ENCODE measurements around the gene SNAI3.
"Not testable (repeated sequence)": the region's sequence is repeated elsewhere in the genome, so short reads cannot be mapped to it uniquely, and the experiment has no call there.

Gene SNAI3

GRCh38 chr16:88669980-88670379 is 16.3 kb downstream of the SNAI3 start:
- no peak for DNase-seq (ENCODE audit: low spot score)

DNA sequence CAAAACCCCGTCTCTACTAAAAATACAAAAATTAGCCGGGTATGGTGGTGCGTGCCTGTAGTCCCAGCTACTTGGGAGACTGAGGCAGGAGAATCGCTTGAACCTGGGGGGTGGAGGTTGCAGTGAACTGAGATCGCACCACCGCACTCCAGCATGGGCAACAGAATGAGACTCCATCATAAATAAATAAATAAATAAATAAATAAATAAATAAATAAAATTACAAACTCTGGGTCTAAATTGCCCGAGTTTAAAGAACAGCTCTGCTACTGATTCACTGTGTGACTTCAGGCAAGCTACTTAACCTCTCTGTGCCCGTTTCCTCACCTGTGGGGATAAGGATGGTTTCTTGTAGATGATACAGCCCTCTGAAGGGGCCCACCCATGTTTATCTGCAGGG is 16.8 kb downstream of the SNAI3 start:
- DNase-seq (ENCODE audit: low spot score), result not testable (repeated sequence)

- DNase-seq (ENCODE audit: low spot score), result no peak
Observed at GRCh38 chr16:88667461-88667860, 18.8 kb downstream of the SNAI3 start.

DNA sequence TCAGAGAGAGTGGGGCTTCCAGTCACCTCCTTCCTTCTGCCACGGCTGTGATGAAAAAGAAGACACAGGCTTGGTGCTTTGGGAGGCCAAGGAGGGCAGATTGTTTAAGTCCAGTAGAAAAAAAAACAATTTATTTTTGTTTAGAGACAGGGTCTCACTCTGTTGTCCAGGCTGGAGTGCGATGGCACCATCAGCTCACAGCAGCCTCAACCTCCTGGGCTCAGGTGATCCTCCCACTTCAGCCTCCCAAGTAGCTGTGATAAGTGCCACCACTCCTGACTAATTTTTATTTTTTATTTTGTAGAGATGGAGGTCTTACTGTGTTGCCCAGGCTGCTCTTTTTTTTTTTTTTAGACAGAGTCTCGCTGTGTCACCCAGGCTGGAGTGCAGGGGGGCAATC is 20.7 kb downstream of the SNAI3 start:
- DNase-seq (ENCODE audit: low spot score), result no peak

DNA sequence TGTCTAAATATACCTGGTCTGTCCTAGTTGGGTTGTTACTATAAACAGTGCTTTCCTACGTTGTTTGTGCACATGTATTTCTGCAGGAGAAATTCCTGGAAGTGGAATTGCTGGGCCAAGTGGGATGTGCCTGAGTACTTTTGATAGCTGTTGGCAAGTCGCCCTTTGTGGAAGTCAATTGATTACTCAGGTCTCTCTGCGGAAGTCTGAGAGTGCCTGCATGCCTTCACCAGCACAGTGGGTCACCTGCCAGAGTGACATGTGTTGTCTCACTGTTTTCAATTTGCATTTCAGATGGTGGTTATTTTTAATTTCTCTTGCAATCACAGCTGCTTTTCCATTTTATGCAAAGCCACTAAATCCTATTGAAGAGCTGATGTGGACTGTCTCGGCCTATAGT is 21.2 kb downstream of the SNAI3 start:
- no peak for DNase-seq (ENCODE audit: low spot score)

GRCh38 chr16:88662843-88663606 is 23.3 kb downstream of the SNAI3 start, which contains the start of gene MVD:
Gene MVD, minus strand, starts transcription at chr16:88663091. Its CDS starts 11 bp downstream, at chr16:88663080.
- peak; percentile 100 for DNase-seq (ENCODE audit: low spot score)

DNA sequence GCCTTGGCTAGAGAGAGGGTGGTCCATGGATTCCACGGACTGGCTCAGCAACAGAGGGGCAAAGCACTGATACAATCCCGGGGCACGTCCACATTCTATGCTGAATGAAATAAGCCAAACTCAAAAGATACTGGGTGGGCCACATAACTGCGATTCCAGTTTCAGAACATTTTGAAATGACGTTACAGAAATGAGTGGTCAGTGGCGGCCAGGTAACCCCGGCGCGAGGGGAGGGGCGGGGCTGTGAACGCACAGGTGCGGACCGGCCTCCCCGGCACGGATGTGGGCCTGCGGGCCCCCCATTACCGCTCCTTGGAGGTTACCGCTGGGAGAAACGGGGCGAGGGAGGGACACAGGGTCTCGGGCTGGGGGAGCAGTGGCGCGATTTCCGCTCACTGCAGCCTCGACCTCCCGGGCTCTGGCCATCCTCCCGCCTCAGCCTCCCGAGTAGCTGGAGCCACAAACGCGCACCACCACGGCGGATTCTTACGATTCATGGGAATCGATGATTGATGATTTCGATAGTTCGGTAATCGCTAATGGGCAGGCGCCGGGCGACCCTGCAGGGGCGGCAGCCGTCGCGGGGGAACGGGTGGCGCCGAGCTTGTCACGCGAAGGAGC is 24.0 kb downstream of the SNAI3 start:
- DNase-seq (ENCODE audit: low spot score), result no peak

- DNase-seq (ENCODE audit: low spot score), result no peak
Observed at GRCh38 chr16:88661468-88661867, 24.8 kb downstream of the SNAI3 start.

- DNase-seq (ENCODE audit: low spot score), result no peak
Observed at GRCh38 chr16:88659160-88659559, 27.1 kb downstream of the SNAI3 start.

DNA sequence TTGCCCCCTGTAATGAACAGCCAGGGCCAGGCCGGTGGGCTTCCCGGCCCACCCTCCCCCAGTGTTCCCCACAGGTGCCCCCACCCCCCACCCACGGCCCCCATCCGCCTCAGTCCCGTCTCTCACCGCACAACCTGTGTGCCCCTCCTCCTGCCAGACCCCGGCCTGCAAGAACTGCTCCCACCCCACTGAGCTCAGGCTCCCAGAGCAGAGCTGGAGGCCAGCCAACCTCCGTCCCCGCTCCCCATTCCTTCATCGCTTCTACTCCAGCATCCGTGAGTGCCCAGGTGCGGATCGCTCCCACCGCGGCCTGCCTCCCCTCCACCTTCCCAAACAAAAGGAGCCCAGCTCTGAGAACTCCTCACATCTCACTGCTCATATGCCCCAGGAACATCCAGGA is 27.6 kb downstream of the SNAI3 start:
- no peak for DNase-seq (ENCODE audit: low spot score)

GRCh38 chr16:88657371-88657770 is 28.9 kb downstream of the SNAI3 start:
- no peak for DNase-seq (ENCODE audit: low spot score)

DNA sequence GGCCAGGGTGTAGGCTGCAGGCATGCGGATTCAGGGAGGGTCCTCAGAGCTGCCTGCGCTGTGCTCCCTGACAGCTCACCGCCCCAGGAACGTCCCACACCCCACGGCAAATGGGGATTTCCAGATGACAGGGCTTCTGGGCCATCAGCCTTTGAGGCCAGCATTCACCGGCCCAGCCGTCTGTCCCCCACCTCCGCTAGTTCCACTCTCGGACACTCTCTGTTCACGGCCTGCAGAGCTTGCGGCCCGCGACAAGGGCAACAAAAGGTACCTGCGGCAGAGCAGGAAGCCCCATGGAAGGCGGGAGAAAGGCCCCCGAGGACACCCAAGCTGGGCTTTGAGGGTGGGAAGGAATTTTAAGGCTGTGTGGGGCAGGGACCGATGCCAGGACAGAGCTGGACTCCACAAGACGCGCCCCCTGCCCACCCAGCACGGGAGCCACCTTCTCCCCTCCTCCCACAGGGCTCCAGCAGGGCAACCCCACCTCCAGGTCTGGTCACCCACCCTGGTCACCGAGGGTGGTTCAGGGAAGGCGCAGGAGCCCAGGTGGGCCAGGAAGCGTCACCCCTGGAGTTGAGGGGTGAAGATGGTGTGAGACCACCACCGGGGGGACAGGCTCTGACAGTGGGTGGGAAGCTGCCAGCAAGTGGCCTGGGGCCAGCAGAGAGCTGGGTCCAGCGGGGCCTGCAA is 29.9 kb downstream of the SNAI3 start:
- no peak for DNase-seq (ENCODE audit: low spot score)

GRCh38 chr16:88655733-88656281 is 30.5 kb downstream of the SNAI3 start:
- DNase-seq (ENCODE audit: low spot score), result no peak

GRCh38 chr16:88655053-88655732 is 31.1 kb downstream of the SNAI3 start:
- DNase-seq (ENCODE audit: low spot score), result no peak

- no peak for DNase-seq (ENCODE audit: low spot score)
Observed at GRCh38 chr16:88654363-88655052, 31.8 kb downstream of the SNAI3 start.

GRCh38 chr16:88653596-88654362 is 32.5 kb downstream of the SNAI3 start:
- no peak for DNase-seq (ENCODE audit: low spot score)

GRCh38 chr16:88653101-88653500 is 33.2 kb downstream of the SNAI3 start:
- no peak for DNase-seq (ENCODE audit: low spot score)

- no peak for DNase-seq (ENCODE audit: low spot score)
Observed at GRCh38 chr16:88652762-88653063, 33.6 kb downstream of the SNAI3 start.

DNA sequence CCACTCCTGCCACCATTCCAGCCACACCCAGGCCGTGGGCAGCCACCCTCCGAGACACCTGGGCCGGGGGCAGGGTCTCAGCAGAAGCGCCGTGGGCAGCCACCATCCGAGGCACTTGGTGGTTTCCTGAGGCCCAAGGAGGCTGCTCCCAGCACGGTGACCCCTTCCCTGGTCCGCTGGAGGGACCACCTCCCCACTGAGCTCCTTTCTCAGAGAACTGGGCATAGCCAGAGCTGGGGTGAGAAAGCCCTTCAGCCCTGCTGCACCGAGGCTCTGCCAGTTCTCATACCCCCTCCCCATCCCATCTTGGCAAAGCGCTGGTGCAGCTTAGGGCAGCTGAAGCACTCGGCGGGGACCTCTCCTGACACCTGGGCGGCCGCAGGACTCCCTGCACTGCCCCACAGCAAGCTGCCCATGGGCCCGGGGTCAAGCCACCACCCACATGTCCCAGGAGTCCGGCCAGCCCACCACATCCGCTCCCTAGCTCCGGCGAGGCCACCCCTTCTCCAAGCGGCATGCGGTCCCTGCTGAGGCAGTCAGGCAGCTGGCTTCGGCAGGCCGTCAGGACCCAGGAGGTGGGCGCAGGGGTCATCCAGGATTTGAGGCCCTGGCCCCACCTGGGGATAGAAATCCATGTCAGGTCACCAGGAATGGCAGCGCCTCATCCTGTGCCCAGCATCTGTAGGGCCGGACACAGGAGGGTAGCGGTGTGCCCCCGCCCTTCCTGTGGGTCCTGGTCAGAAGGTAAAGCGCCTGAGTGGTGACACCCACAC is 34.1 kb downstream of the SNAI3 start:
- no peak for DNase-seq (ENCODE audit: low spot score)

- peak; percentile 65 for DNase-seq (ENCODE audit: low spot score)
Observed at GRCh38 chr16:88651276-88651988, 34.9 kb downstream of the SNAI3 start.
